Cerebellar nuclear complex (tissue), 1 donor: Measurements from ENCODE around the gene CCDC116.
"Not testable (repeated sequence)": the region's sequence is repeated elsewhere in the genome, so short reads cannot be mapped to it uniquely, and the experiment has no call there.

ENCODE experiments used
- DNase-seq, 2 experiments: peaks; one replicate each; lab custom pipeline; 2025; lab: John Stamatoyannopoulos, UW

The CCDC116 gene

GRCh38 chr22:21631025-21631424 lies 1.5 kb upstream of the CCDC116 start:
- DNase-seq, result no peak

- no peak for DNase-seq
These were observed 371 bp downstream of the CCDC116 start for GRCh38 chr22:21632931-21633330.

GRCh38 chr22:21633481-21633880 lies 921 bp downstream of the CCDC116 start:
- no peak for DNase-seq

- no peak for DNase-seq
These were observed 1.5 kb downstream of the CCDC116 start for GRCh38 chr22:21634081-21634480.

GRCh38 chr22:21634844-21635243 lies 2.3 kb downstream of the CCDC116 start:
- no peak for DNase-seq

- DNase-seq, result no peak
These were observed 3.4 kb downstream of the CCDC116 start for GRCh38 chr22:21635771-21636510.

- no peak for DNase-seq
These were observed 4.2 kb downstream of the CCDC116 start for GRCh38 chr22:21636629-21637218.

GRCh38 chr22:21637450-21637849 lies 4.9 kb downstream of the CCDC116 start:
- DNase-seq, result not testable (repeated sequence)

GRCh38 chr22:21639359-21639758 lies 6.8 kb downstream of the CCDC116 start:
- DNase-seq, result no peak

GRCh38 chr22:21640810-21641209 lies 8.2 kb downstream of the CCDC116 start:
- DNase-seq, result no peak

- DNase-seq, result no peak
These were observed 8.8 kb downstream of the CCDC116 start for GRCh38 chr22:21641417-21641788.

- DNase-seq, result peak; percentile 90 to 95
These were observed 9.4 kb downstream of the CCDC116 start, which contains the start of gene SDF2L1 for GRCh38 chr22:21641789-21642583. TSS of gene SDF2L1 (plus strand) at chr22:21642302. CDS start at chr22:21642337, 35 bp downstream.

GRCh38 chr22:21642584-21643448 lies 10.3 kb downstream of the CCDC116 start:
- DNase-seq, result no peak

- no peak for DNase-seq
These were observed 11.2 kb downstream of the CCDC116 start for GRCh38 chr22:21643533-21644357.

GRCh38 chr22:21645513-21645912 lies 13.0 kb downstream of the CCDC116 start:
- DNase-seq, result not testable (repeated sequence)

GRCh38 chr22:21646608-21647590 lies 14.3 kb downstream of the CCDC116 start:
- DNase-seq, result peak in 1 of 2 experiments; percentile 36

- no peak for DNase-seq
These were observed 17.7 kb downstream of the CCDC116 start for GRCh38 chr22:21650280-21650679.

GRCh38 chr22:21650823-21651520 lies 18.4 kb downstream of the CCDC116 start:
- no peak for DNase-seq

- DNase-seq, result no peak
These were observed 19.0 kb downstream of the CCDC116 start for GRCh38 chr22:21651521-21652009.
